ENCODE results near the gene KRT3.

Gene KRT3

DNA sequence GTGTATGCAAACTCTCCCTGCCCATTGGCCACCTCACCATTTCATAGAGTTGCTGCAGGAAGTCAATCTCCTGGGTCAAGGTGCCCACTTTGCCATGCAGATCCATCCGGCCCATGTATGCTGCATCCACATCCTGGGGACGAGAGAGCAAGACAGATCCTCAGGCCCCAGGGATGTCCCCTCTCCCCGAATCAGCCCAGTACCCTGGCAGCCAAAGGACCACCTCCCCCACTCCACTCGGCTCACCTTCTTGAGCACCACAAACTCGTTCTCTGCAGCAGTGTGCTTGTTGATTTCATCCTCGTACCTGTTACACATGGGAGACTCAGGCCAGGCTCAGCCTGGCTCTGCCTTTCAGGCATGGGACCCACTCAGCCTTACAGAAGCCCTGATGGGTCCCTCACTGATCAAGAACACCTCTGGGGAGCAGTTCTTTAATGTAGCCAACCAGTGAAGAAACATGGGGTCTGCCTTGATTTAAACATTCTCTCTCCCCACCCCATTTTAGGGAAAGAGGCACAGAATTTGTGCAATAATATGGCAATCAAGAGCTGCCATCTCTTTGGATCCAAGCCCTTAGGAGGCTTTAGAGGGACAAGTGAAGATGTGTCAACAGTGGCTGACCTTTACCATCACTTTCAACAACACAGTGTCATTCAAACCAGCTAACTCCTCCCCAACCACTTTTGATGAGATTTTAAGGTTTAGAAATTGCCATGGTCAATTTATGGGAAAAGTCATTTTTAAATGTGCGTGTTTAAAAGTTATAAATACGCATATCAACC, 34.3 kb upstream of the KRT3 start:
- no peaks in the 10 kb centered on the region for H4K20me1 ChIP-seq
- no peaks in the 10 kb centered on the region for H3K27me3 ChIP-seq
- H3K9me3 ChIP-seq (replicated peaks in 1 of 11): no peaks in the 10 kb centered on the region
- H3K4me2 ChIP-seq: no peak overlapping the region
- no peak overlapping the region for H3K9ac ChIP-seq
- no peak overlapping the region for H3K4me3 ChIP-seq
- H3K4me1 ChIP-seq: peaks cover 0 to 51% (median 12%) of the 10 kb centered on the region in 10 experiments; a peak in 14 of 20 replicates
- no peak for TF ChIP-seq Cebpa-rat (IDR thresholded peaks at IDR 0.05)
- H3K36me3 ChIP-seq: no peaks in the 10 kb centered on the region
- no peak overlapping the region for H3K27ac ChIP-seq

- H3K4me1 ChIP-seq: peaks cover 0 to 36% (median 9%) of the 10 kb centered on the region in 10 experiments; a peak in 10 of 20 replicates
- H3K4me2 ChIP-seq: peak overlapping the region in 6 of 11 experiments; percentile 16 to 72 (median 44); a peak in 10 of 22 replicates
- no peaks in the 10 kb centered on the region for H3K27me3 ChIP-seq
- H3K36me3 ChIP-seq: no peaks in the 10 kb centered on the region
- H4K20me1 ChIP-seq: no peaks in the 10 kb centered on the region; a peak in 1 of 22 replicates
- no peak overlapping the region for H3K9ac ChIP-seq
- TF ChIP-seq Cebpa-rat (IDR thresholded peaks at IDR 0.05): no peak
- H3K27ac ChIP-seq: peak overlapping the region in 3 of 11 experiments; percentile 4 to 28 (median 8); a peak in 3 of 22 replicates
- no peak overlapping the region for H3K4me3 ChIP-seq
- no peaks in the 10 kb centered on the region for H3K9me3 ChIP-seq (replicated peaks in 1 of 11)
Measured at GRCh38 chr12:52828591-52829021, 32.7 kb upstream of the KRT3 start.

GRCh38 chr12:52828156-52828555, 32.2 kb upstream of the KRT3 start:
- H3K36me3 ChIP-seq: no peaks in the 10 kb centered on the region
- peak overlapping the region in 1 of 11 experiments; percentile 4; a peak in 2 of 22 replicates for H3K27ac ChIP-seq
- no peaks in the 10 kb centered on the region for H3K27me3 ChIP-seq
- no peak overlapping the region for H3K4me3 ChIP-seq
- H3K9me3 ChIP-seq (replicated peaks in 1 of 11): no peaks in the 10 kb centered on the region
- H3K9ac ChIP-seq: no peak overlapping the region
- no peaks in the 10 kb centered on the region; a peak in 1 of 22 replicates for H4K20me1 ChIP-seq
- peak overlapping the region in 6 of 11 experiments; percentile 16 to 72 (median 44); a peak in 9 of 22 replicates for H3K4me2 ChIP-seq
- H3K4me1 ChIP-seq: peaks cover 0 to 31% (median 9%) of the 10 kb centered on the region in 10 experiments; a peak in 10 of 20 replicates
- TF ChIP-seq Cebpa-rat (IDR thresholded peaks at IDR 0.05): no peak

GRCh38 chr12:52827499-52828090, 31.7 kb upstream of the KRT3 start:
- Histone ChIP-seq H3K27me3 (no peaks in the 10 kb centered on the region), H3K27ac (no peak overlapping the region), H3K4me2 (peak overlapping the region in 3 of 11 experiments; percentile 41 to 72 (median 57); a peak in 5 of 22 replicates)

GRCh38 chr12:52826611-52827498, 30.9 kb upstream of the KRT3 start:
- H3K9me3 ChIP-seq (replicated peaks in 1 of 11): no peaks in the 10 kb centered on the region
- peaks cover 0 to 27% (median 8%) of the 10 kb centered on the region in 10 experiments; a peak in 9 of 20 replicates for H3K4me1 ChIP-seq
- TF ChIP-seq Cebpa-rat (IDR thresholded peaks at IDR 0.05): no peak
- H3K27me3 ChIP-seq: no peaks in the 10 kb centered on the region
- no peak overlapping the region for H3K4me3 ChIP-seq
- no peaks in the 10 kb centered on the region; a peak in 1 of 22 replicates for H4K20me1 ChIP-seq
- no peak overlapping the region for H3K27ac ChIP-seq
- no peak overlapping the region; a peak in 1 of 22 replicates for H3K4me2 ChIP-seq
- H3K36me3 ChIP-seq: no peaks in the 10 kb centered on the region
- H3K9ac ChIP-seq: no peak overlapping the region

More at GRCh38 chr12:52827499-52828090, 31.7 kb upstream of the KRT3 start:
- H3K36me3 ChIP-seq: no peaks in the 10 kb centered on the region
- no peak overlapping the region for H3K9ac ChIP-seq
- peaks cover 0 to 27% (median 8%) of the 10 kb centered on the region in 10 experiments; a peak in 9 of 20 replicates for H3K4me1 ChIP-seq
- TF ChIP-seq Cebpa-rat (IDR thresholded peaks at IDR 0.05): no peak
- no peaks in the 10 kb centered on the region; a peak in 1 of 22 replicates for H4K20me1 ChIP-seq
- H3K9me3 ChIP-seq (replicated peaks in 1 of 11): no peaks in the 10 kb centered on the region
- H3K4me3 ChIP-seq: no peak overlapping the region

- Histone ChIP-seq H3K4me1 (peaks cover 0 to 27% (median 8%) of the 10 kb centered on the region in 10 experiments; a peak in 9 of 20 replicates), H3K9ac (no peak overlapping the region), H3K4me3 (no peak overlapping the region), H3K4me2 (no peak overlapping the region), H3K36me3 (no peaks in the 10 kb centered on the region), H3K9me3 (replicated peaks in 1 of 11) (no peaks in the 10 kb centered on the region), H4K20me1 (no peaks in the 10 kb centered on the region; a peak in 1 of 22 replicates), H3K27me3 (no peaks in the 10 kb centered on the region), H3K27ac (no peak overlapping the region)
- TF ChIP-seq Cebpa-rat (IDR thresholded peaks at IDR 0.05): no peak
Measured at GRCh38 chr12:52825961-52826360, 30.0 kb upstream of the KRT3 start.

DNA sequence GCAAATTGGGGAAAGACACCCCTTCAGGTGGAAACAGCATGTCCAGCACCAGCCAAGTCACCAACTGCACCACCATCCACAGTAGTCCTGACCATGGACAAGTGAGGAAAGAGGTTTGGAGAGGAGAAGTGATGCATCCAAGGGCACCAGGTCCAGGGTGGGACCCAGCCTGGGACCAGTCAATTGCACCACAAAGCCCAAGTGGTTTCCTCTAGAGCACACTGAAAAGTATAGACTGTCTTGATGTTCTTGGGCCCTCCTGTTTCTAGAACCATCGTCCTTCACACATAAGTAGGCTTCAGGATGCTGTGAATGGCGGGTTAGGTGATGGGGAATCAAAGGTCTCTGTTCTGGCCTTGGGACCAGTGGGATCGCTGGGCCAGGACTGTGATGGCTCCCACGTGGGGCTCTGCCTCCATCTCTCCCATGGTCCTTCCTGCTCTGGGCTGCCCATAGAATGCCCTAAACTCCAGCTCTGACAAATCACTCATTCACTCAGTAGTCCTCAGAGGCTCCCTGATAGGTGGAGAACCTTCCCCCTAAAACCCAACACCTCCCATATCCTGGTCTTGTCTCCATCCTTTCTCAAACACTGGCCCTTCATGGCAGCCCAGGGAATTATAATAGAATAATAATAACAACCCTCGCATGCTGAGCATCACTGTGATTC, 29.0 kb upstream of the KRT3 start:
- H3K9ac ChIP-seq: no peak overlapping the region
- no peaks in the 10 kb centered on the region for H3K36me3 ChIP-seq
- H3K4me2 ChIP-seq: no peak overlapping the region
- H3K27me3 ChIP-seq: no peaks in the 10 kb centered on the region
- no peaks in the 10 kb centered on the region; a peak in 1 of 22 replicates for H4K20me1 ChIP-seq
- no peaks in the 10 kb centered on the region for H3K9me3 ChIP-seq (replicated peaks in 1 of 11)
- H3K27ac ChIP-seq: no peak overlapping the region
- peaks cover 0 to 27% (median 8%) of the 10 kb centered on the region in 10 experiments; a peak in 9 of 20 replicates for H3K4me1 ChIP-seq
- H3K4me3 ChIP-seq: no peak overlapping the region
- no peak for TF ChIP-seq Cebpa-rat (IDR thresholded peaks at IDR 0.05)

DNA sequence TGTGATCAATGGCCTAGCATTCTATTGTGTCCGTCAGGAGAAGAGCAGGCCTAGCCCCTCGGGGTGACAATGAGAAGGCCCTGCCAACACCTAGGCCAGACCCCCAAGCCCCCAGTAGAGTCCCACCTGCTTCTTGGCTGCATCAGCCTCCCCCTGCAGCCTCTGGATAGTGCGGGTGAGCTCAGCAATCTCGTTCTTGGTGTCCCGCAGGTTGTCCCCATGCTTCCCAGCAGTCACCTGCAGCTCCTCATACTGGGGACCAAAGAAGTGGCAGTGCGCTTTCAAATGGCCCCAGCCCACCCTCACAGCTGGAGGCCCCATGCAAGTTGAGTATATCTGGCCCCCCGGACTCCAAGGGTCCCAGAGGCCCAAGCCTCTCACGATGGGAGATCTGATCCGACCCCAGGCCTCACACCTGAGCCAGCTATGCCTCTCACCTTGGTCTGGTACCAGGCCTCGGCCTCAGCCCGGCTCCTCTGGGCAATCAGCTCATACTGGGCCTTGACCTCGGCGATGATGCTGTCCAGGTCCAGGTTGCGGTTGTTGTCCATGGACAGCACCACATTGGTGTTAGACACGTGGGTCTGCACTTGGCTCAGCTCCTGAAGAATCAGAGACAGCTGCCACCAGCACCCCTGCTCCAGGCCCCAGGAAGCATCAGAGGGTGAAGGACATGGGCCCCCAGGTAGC, 28.0 kb upstream of the KRT3 start:
- H3K4me2 ChIP-seq: no peak overlapping the region
- H3K4me1 ChIP-seq: peaks cover 0 to 22% (median 7%) of the 10 kb centered on the region in 10 experiments; a peak in 9 of 20 replicates
- no peaks in the 10 kb centered on the region; a peak in 2 of 22 replicates for H4K20me1 ChIP-seq
- H3K27me3 ChIP-seq: no peaks in the 10 kb centered on the region
- no peak overlapping the region for H3K27ac ChIP-seq
- no peak for TF ChIP-seq Cebpa-rat (IDR thresholded peaks at IDR 0.05)
- no peaks in the 10 kb centered on the region for H3K9me3 ChIP-seq (replicated peaks in 1 of 11)
- no peak overlapping the region for H3K9ac ChIP-seq
- H3K36me3 ChIP-seq: no peaks in the 10 kb centered on the region
- no peak overlapping the region for H3K4me3 ChIP-seq
